BE2C (cell line): ENCODE measurements around the gene MPG.
A peak's percentile ranks its signal among the peaks of the same experiment; 100 is the strongest.

Source experiments
- DNase-seq: peaks from one replicate; pipeline ENCODE4 v3.0.0-alpha.2; 2020
- H3K27me3 ChIP-seq: fragments of 250-450 bp; sonication (Bioruptor Pico); 2 replicates; pipeline ENCODE4 v1.5.1; 2020; ENCODE audit warnings: mild to moderate bottlenecking
- H3K36me3 ChIP-seq: fragments of 250-450 bp; sonication (Bioruptor Pico); 2 replicates; pipeline ENCODE4 v1.5.1; 2020; ENCODE audit warnings: mild to moderate bottlenecking
- H3K4me1 ChIP-seq: fragments of 250-450 bp; sonication (Bioruptor Pico); 2 replicates; pipeline ENCODE4 v1.5.1; 2020
- H3K4me3 ChIP-seq: 2 replicates; pipeline ENCODE4 v1.5.1; 2011; ENCODE audit warnings: low read depth, low read length
- H3K9me3 ChIP-seq: fragments of 250-450 bp; sonication (Bioruptor Pico); 2 replicates; pipeline ENCODE4 v1.5.1; 2020
- CTCF ChIP-seq: IDR thresholded peaks from 2 replicates; pipeline ENCODE4 v1.5.1; 2012; ENCODE audit warnings: mild to moderate bottlenecking, low read depth, low read length

The MPG gene

GRCh38 chr16:94918-95265, 16.9 kb downstream of the MPG start:
- DNase-seq = no peak
- Histone ChIP-seq H3K9me3 (no peaks in the 10 kb centered on the region), H3K36me3 (peaks cover 7% of the 10 kb centered on the region; the same call in 1 of the 2 replicates), H3K4me3 (no peak overlapping the region), H3K4me1 (no peaks in the 10 kb centered on the region), H3K27me3 (no peaks in the 10 kb centered on the region)
- no peak for TF ChIP-seq CTCF

GRCh38 chr16:96935-97381, 18.9 kb downstream of the MPG start:
- TF ChIP-seq CTCF = peak; percentile 99
- peak; percentile 92 for DNase-seq

GRCh38 chr16:97822-98221, 19.8 kb downstream of the MPG start:
- no peak for DNase-seq
- H3K4me3 ChIP-seq = no peak overlapping the region
- no peak for TF ChIP-seq CTCF
- H3K9me3 ChIP-seq = no peaks in the 10 kb centered on the region
- no peaks in the 10 kb centered on the region for H3K27me3 ChIP-seq
- peaks cover 7% of the 10 kb centered on the region; the same call in 1 of the 2 replicates for H3K36me3 ChIP-seq
- no peaks in the 10 kb centered on the region for H3K4me1 ChIP-seq

More at GRCh38 chr16:96935-97381, 18.9 kb downstream of the MPG start:
- Histone ChIP-seq H3K4me1 (no peaks in the 10 kb centered on the region), H3K9me3 (no peaks in the 10 kb centered on the region), H3K4me3 (no peak overlapping the region), H3K27me3 (no peaks in the 10 kb centered on the region), H3K36me3 (peaks cover 7% of the 10 kb centered on the region; the same call in 1 of the 2 replicates)

- DNase-seq = no peak
- peaks cover 7% of the 10 kb centered on the region; the same call in 1 of the 2 replicates for H3K36me3 ChIP-seq
- TF ChIP-seq CTCF = no peak
- H3K4me1 ChIP-seq = no peaks in the 10 kb centered on the region
- no peaks in the 10 kb centered on the region for H3K27me3 ChIP-seq
- H3K4me3 ChIP-seq = no peak overlapping the region
- H3K9me3 ChIP-seq = no peaks in the 10 kb centered on the region
These were observed 23.0 kb downstream of the MPG start for GRCh38 chr16:100989-101388.

- no peak for TF ChIP-seq CTCF
- Histone ChIP-seq H3K9me3 (no peaks in the 10 kb centered on the region), H3K27me3 (no peaks in the 10 kb centered on the region), H3K36me3 (peaks cover 7% of the 10 kb centered on the region; the same call in 1 of the 2 replicates), H3K4me3 (no peak overlapping the region), H3K4me1 (no peaks in the 10 kb centered on the region)
- DNase-seq = no peak
These were observed 23.6 kb downstream of the MPG start for GRCh38 chr16:101586-101985.

- Histone ChIP-seq H3K4me3 (no peak overlapping the region), H3K4me1 (no peaks in the 10 kb centered on the region), H3K9me3 (no peaks in the 10 kb centered on the region), H3K27me3 (no peaks in the 10 kb centered on the region), H3K36me3 (peaks cover 7% of the 10 kb centered on the region; the same call in 1 of the 2 replicates)
- DNase-seq = no peak
- TF ChIP-seq CTCF = no peak
These were observed 24.2 kb downstream of the MPG start for GRCh38 chr16:102060-102855.
